ENCODE results near the gene TPT1. TPM values are rescaled to one million over a fixed set of nuclear protein-coding genes. Genes with fewer than 3 reads are reported as not detected.
A peak's percentile ranks its signal among the peaks of the same experiment; 100 is the strongest.

TPT1 gene
- total RNA-seq, 5 donors from 2014 or later (not counting 1 experiment from before 2014, with no cell fraction given), result 6,680 to 8,997 (median 7,956) TPM

DNA sequence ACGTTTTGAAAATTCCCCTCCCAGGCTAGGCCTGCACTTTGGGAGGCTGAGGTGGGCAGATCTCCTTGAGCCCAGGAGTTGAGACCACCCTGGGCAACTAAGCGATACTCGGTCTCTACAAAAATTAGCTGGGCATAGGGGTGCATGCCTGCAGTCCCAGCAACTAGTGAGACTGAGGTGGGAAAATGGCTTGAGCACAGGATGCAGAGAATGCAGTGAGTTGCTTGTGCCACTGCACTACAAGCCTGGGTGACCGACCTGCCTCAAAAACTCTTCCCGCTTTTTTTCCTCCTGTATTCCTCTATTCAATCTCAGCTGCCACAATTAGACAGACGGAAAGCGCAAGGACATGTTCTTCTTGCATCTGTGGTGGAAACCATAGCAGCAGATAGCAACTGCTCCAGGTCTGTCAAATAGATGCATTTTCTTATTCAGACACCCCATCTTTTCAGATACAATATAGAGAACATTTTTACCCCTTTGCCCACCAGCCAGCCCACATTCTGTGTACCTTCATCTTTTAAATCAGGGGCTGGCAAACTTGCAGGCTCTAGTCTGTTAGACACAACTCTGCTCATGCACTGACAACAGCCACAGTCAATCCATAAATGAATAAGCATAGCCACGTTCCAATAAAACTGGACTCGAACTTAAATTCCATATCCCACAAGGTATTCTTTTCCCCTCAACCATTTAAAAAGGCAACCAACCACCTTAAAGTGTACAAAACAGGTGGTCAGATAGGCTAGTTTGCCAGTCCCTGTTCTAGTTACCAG lies 4.8 kb downstream of the TPT1 start:
- ChIA-PET CTCF (interaction anchor here in 1 of 2 donors (1.4 kb wide), 1 partner anchor 32 kb away, joined by 3 read pairs; no protein-coding TSS in a partner anchor), POLR2A (interaction anchor here (0.6 to 1.0 kb wide), 3 partner anchors 14 to 145 kb away, joined by 3 to 5 read pairs (median 4); no protein-coding TSS in a partner anchor)
- H3K4me1 ChIP-seq (ENCODE audit: control insufficient read depth in 1 of 2, extremely low read depth in 1 of 2, insufficient read depth in 2 of 2, low read length in 2 of 2), result peaks cover 45 to 51% of the 10 kb centered on the region in 2 experiments

DNA sequence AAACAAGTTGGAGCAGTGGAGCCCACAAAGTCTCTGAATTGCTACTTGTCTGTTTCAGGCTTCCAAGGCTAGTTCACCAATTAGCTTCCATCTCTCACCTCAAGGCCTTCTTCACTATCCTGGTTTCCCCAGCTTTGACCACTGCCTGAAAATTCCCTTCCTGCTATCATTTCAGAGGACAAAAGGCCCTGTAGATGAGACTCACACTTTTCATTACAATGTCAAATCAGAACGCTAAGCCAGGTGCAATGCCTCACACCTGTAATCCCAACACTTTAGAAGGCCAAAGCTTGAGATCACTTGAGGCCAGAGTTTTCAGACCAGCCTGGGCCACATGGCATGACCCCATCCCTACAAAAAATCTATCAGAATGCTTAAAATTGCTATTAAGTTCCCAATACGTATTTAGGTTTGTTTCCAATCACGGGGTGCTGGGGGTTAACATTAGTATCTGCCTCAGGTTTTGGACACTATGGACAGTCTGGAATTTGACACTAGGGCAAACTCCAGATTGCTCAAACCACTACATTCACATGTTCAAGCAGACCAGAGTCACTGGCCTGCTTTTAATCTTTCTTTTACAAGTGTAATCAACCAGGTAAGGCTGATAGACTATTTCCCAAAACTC lies 5.5 kb downstream of the TPT1 start:
- no peak for ATAC-seq (replicated peaks in 1 of 4)
- Mint-ChIP-seq H3K27ac (peak overlapping the region; percentile 92), H3K9me3 (no peaks in the 10 kb centered on the region), H3K4me1 (peaks cover 95% of the 10 kb centered on the region in 3 donors), H3K27me3 (no peaks in the 10 kb centered on the region), H3K36me3 (peaks cover 52% of the 10 kb centered on the region), H3K4me3 (peak overlapping the region in 1 of 3 donors; percentile 64)
- ChIA-PET CTCF (interaction anchor here (0.6 to 1.4 kb wide), 2 partner anchors 32 to 104 kb away, joined by 3 read pairs; no protein-coding TSS in a partner anchor), POLR2A (interaction anchor here (0.6 kb wide), 4 partner anchors 132 to 820 kb away, joined by 3 to 5 read pairs (median 4); no protein-coding TSS in a partner anchor)
- DNase-seq, result no peak
- H3K9me3 ChIP-seq, result no peaks in the 10 kb centered on the region
- peaks cover 7 to 48% of the 10 kb centered on the region in 2 donors for H3K36me3 ChIP-seq (ENCODE audit: control insufficient read depth in 2 of 2, extremely low read depth in 1 of 2, insufficient read depth in 1 of 2, low read length in 1 of 2)
- H3K4me1 ChIP-seq (ENCODE audit: control insufficient read depth in 1 of 2, extremely low read depth in 1 of 2, insufficient read depth in 2 of 2, low read length in 2 of 2), result peaks cover 45 to 51% of the 10 kb centered on the region in 2 experiments
- H3K27me3 ChIP-seq (replicated peaks in 1 of 2; ENCODE audit: control insufficient read depth in 2 of 2, extremely low read depth in 1 of 2, insufficient read depth in 2 of 2, low read length in 1 of 2), result no peaks in the 10 kb centered on the region
- 100% methylated on average over 1 of the region's 3 CpGs for WGBS (ENCODE audit: insufficient coverage)
- H3K4me3 ChIP-seq (ENCODE audit: control insufficient read depth in 1 of 2, extremely low read depth in 1 of 2, low read length in 1 of 2), result no peak overlapping the region
- peak overlapping the region; percentile 10 for H3K27ac ChIP-seq (ENCODE audit: low read length)

More for the DNA sequence above, 4.8 kb downstream of the TPT1 start:
- Histone ChIP-seq H3K4me3 (ENCODE audit: control insufficient read depth in 1 of 2, extremely low read depth in 1 of 2, low read length in 1 of 2) (no peak overlapping the region), H3K9me3 (no peaks in the 10 kb centered on the region), H3K27ac (ENCODE audit: low read length) (peak overlapping the region; percentile 10), H3K36me3 (ENCODE audit: control insufficient read depth in 2 of 2, extremely low read depth in 1 of 2, insufficient read depth in 1 of 2, low read length in 1 of 2) (peaks cover 7 to 48% of the 10 kb centered on the region in 2 donors), H3K27me3 (replicated peaks in 1 of 2; ENCODE audit: control insufficient read depth in 2 of 2, extremely low read depth in 1 of 2, insufficient read depth in 2 of 2, low read length in 1 of 2) (no peaks in the 10 kb centered on the region)
- 82% methylated on average over 5 of the region's 9 CpGs for WGBS (ENCODE audit: insufficient coverage)
- DNase-seq (peak in 1 of 35 experiments; percentile 14), ATAC-seq (replicated peaks in 1 of 4) (no peak)
- peaks cover 88 to 91% (median 89%) of the 10 kb centered on the region in 3 donors for H3K4me1 Mint-ChIP-seq
- H3K36me3 Mint-ChIP-seq, result peaks cover 52% of the 10 kb centered on the region
- H3K27ac Mint-ChIP-seq, result peak overlapping the region; percentile 92 to 99
- H3K4me3 Mint-ChIP-seq, result peak overlapping the region in 1 of 3 donors; percentile 64
- H3K9me3 Mint-ChIP-seq, result no peaks in the 10 kb centered on the region
- H3K27me3 Mint-ChIP-seq, result no peaks in the 10 kb centered on the region

DNA sequence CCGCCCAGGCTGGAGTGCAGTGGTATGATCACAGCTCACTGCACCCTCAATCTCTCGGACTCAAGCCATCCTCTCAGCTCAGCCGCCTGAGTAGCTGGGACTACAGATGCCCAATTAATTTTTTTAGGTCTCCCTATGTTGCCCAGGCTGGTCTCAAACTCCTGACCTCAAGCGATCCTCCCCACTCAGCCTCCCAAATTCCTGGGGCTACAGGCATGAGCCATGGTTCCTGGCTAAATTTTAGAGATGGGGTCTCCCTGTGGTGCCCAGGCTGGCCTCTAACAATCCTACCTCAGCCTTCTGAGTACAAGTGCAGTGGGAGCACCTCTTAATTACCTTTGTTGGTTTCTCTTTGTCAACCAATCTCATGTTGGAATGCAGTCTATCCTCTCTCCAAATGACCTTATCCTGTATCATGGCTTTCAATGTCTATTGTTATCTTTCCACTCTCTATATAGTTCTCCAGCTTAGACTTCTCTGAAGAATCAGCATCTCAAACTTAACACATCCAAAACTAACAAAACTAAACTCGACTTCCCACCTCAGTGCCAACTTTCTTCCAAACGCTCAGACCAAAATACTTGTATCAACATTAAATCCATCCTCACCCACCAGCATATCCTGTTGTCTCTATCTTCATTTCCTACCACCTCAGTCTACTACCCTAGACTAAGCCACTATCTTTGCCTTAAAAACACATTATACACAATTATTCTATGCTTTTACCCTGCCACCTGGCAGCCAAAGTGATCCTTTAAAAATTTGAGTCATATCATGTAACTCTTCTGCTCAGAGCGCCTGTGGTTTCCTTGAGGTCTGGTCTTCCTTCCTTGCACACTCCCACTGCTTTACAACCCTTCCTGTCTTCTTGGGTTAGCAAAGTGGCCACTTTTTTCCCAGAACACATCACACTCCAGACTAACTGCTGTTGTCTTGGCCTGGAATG lies 6.7 kb downstream of the TPT1 start:
- Mint-ChIP-seq H3K9me3 (no peaks in the 10 kb centered on the region), H3K36me3 (peaks cover 41% of the 10 kb centered on the region)
- POLR2A ChIA-PET, result interaction anchor here in 1 of 2 donors (0.6 kb wide), 1 partner anchor 142 kb away, joined by 3 read pairs; no protein-coding TSS in a partner anchor

DNA sequence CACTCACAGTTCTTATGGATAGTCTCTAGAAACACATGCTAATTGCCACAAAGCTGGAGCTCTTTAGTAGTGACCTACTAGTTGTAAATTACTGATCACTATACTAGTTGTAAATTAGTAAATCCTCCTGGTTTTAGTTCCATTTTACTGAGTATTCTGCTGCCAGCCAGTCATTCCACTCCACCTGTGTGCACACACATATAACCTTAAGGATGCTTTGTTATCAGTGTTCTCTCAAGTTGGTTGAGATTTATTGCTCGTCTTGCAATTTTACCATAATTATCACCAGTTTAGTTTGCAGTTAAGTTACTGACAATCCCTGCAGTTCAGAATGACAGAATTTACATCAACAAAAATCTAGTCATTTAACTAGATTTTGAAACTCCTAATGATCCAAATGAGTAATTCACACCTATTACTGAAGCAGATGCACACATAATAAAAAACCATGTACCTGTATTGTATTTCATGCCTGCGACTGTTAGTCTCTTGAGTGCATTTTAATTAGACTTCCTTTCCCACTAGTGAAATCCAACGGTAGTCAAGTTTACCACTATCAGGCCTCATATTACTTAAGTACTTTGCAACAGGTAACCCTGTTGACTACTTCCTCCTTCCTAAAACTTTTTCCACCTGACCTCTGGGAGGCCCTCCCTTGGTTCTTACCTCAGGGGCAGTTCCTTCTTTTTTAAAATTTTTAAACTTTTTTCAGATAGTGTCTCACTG lies 7.6 kb downstream of the TPT1 start:
- peak overlapping the region in 1 of 3 donors; percentile 64 for H3K4me3 Mint-ChIP-seq
- H3K36me3 ChIP-seq (ENCODE audit: control insufficient read depth in 2 of 2, extremely low read depth in 1 of 2, insufficient read depth in 1 of 2, low read length in 1 of 2), result peaks cover 7 to 33% of the 10 kb centered on the region in 2 donors
- ChIA-PET CTCF (no interaction called here), POLR2A (interaction anchor here in 1 of 2 donors (0.7 kb wide), 1 partner anchor 353 kb away, joined by 3 read pairs; no protein-coding TSS in a partner anchor)
- no peak for DNase-seq
- no peak overlapping the region for H3K4me3 ChIP-seq (ENCODE audit: control insufficient read depth in 1 of 2, extremely low read depth in 1 of 2, low read length in 1 of 2)
- H3K27ac ChIP-seq (ENCODE audit: low read length), result peak overlapping the region; percentile 72
- no peaks in the 10 kb centered on the region for H3K27me3 ChIP-seq (replicated peaks in 1 of 2; ENCODE audit: control insufficient read depth in 2 of 2, extremely low read depth in 1 of 2, insufficient read depth in 2 of 2, low read length in 1 of 2)
- ATAC-seq (replicated peaks in 1 of 4), result no peak
- no peaks in the 10 kb centered on the region for H3K9me3 ChIP-seq
- 33% methylated on average over 2 of the region's 3 CpGs for WGBS (ENCODE audit: insufficient coverage)
- peaks cover 47 to 52% of the 10 kb centered on the region in 2 experiments for H3K4me1 ChIP-seq (ENCODE audit: control insufficient read depth in 1 of 2, extremely low read depth in 1 of 2, insufficient read depth in 2 of 2, low read length in 2 of 2)
- H3K4me1 Mint-ChIP-seq, result peaks cover 93 to 97% (median 97%) of the 10 kb centered on the region in 3 donors
- H3K36me3 Mint-ChIP-seq, result peaks cover 33% of the 10 kb centered on the region
- H3K27ac Mint-ChIP-seq, result peak overlapping the region; percentile 92
- no peaks in the 10 kb centered on the region for H3K27me3 Mint-ChIP-seq
- H3K9me3 Mint-ChIP-seq, result no peaks in the 10 kb centered on the region

More for the DNA sequence above, 6.7 kb downstream of the TPT1 start:
- Mint-ChIP-seq H3K4me3 (peak overlapping the region; percentile 37 to 64 (median 46)), H3K4me1 (peaks cover 95 to 97% (median 97%) of the 10 kb centered on the region in 3 donors), H3K27ac (peak overlapping the region; percentile 92), H3K27me3 (no peaks in the 10 kb centered on the region)
- DNase-seq (peak in 18 of 35 experiments; percentile 13 to 62 (median 25)), ATAC-seq (replicated peaks in 1 of 4) (peak; percentile 74 to 83 (median 80))
- peak overlapping the region; percentile 72 for H3K27ac ChIP-seq (ENCODE audit: low read length)
- H3K4me3 ChIP-seq (ENCODE audit: control insufficient read depth in 1 of 2, extremely low read depth in 1 of 2, low read length in 1 of 2), result peak overlapping the region in 1 of 2 donors; percentile 27
- no peaks in the 10 kb centered on the region for H3K27me3 ChIP-seq (replicated peaks in 1 of 2; ENCODE audit: control insufficient read depth in 2 of 2, extremely low read depth in 1 of 2, insufficient read depth in 2 of 2, low read length in 1 of 2)
- H3K9me3 ChIP-seq, result no peaks in the 10 kb centered on the region
- WGBS (ENCODE audit: insufficient coverage), result 35% methylated on average over 6 of the region's 7 CpGs
- CTCF ChIA-PET, result no interaction called here
- H3K36me3 ChIP-seq (ENCODE audit: control insufficient read depth in 2 of 2, extremely low read depth in 1 of 2, insufficient read depth in 1 of 2, low read length in 1 of 2), result peaks cover 7 to 41% of the 10 kb centered on the region in 2 donors
- peaks cover 47 to 49% of the 10 kb centered on the region in 2 experiments for H3K4me1 ChIP-seq (ENCODE audit: control insufficient read depth in 1 of 2, extremely low read depth in 1 of 2, insufficient read depth in 2 of 2, low read length in 2 of 2)

DNA sequence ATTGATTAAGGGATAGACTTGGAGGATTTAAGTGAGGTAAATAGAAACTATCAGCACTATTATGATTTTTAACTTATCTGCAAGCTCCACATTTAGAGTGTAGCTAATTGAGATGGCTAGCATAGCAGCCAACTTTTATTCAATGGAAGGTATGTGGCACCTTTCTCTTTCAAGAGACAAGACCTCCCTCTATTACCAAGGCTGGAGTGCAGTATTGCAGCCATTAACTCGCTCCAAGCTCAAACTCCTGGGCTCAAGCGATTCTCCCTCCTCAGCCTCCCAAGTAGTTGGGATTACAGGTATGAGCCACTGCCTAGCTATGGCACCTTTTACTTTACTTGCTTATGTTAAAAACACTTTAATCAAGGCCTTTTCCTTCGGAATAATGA lies 8.2 kb downstream of the TPT1 start:
- ATAC-seq (replicated peaks in 1 of 4), result no peak
- DNase-seq, result no peak
- Mint-ChIP-seq H3K4me3 (peak overlapping the region in 1 of 3 donors; percentile 64), H3K27me3 (no peaks in the 10 kb centered on the region), H3K4me1 (peaks cover 93 to 96% (median 95%) of the 10 kb centered on the region in 3 donors), H3K36me3 (peaks cover 29% of the 10 kb centered on the region), H3K27ac (peak overlapping the region; percentile 92), H3K9me3 (no peaks in the 10 kb centered on the region)
- H3K4me3 ChIP-seq (ENCODE audit: control insufficient read depth in 1 of 2, extremely low read depth in 1 of 2, low read length in 1 of 2), result no peak overlapping the region
- H3K9me3 ChIP-seq, result no peaks in the 10 kb centered on the region
- POLR2A ChIA-PET, result interaction anchor here in 1 of 2 donors (0.6 to 0.7 kb wide), 2 partner anchors 19 to 352 kb away, joined by 3 read pairs; no protein-coding TSS in a partner anchor
- H3K36me3 ChIP-seq (ENCODE audit: control insufficient read depth in 2 of 2, extremely low read depth in 1 of 2, insufficient read depth in 1 of 2, low read length in 1 of 2), result peaks cover 7 to 27% of the 10 kb centered on the region in 2 donors
- H3K27ac ChIP-seq (ENCODE audit: low read length), result no peak overlapping the region
- peaks cover 46 to 52% of the 10 kb centered on the region in 2 experiments for H3K4me1 ChIP-seq (ENCODE audit: control insufficient read depth in 1 of 2, extremely low read depth in 1 of 2, insufficient read depth in 2 of 2, low read length in 2 of 2)
- CTCF ChIA-PET, result interaction anchor here (0.7 to 1.0 kb wide), 2 partner anchors 169 to 351 kb away, joined by 3 read pairs; no protein-coding TSS in a partner anchor
- no peaks in the 10 kb centered on the region for H3K27me3 ChIP-seq (replicated peaks in 1 of 2; ENCODE audit: control insufficient read depth in 2 of 2, extremely low read depth in 1 of 2, insufficient read depth in 2 of 2, low read length in 1 of 2)
- WGBS (ENCODE audit: insufficient coverage), result no CpG with 5 or more reads among the region's 3 CpGs

Measured in T-cell (primary cell).